ENCODE results near the gene POGK.
"Not testable (repeated sequence)": the region's sequence is repeated elsewhere in the genome, so short reads cannot be mapped to it uniquely, and the experiment has no call there.

The POGK gene

GRCh38 chr1:166857995-166858394 lies 18.7 kb downstream of the POGK start:
- no peak for DNase-seq (ENCODE audit: low read depth)

GRCh38 chr1:166858726-166859419 lies 19.6 kb downstream of the POGK start:
- DNase-seq (ENCODE audit: low read depth): no peak

- no peak for DNase-seq (ENCODE audit: low read depth)
These were observed 20.3 kb downstream of the POGK start for GRCh38 chr1:166859597-166859996.

- no peak for DNase-seq (ENCODE audit: low read depth)
These were observed 26.7 kb downstream of the POGK start for GRCh38 chr1:166865926-166866325.

GRCh38 chr1:166868639-166869038 lies 29.4 kb downstream of the POGK start:
- no peak for DNase-seq (ENCODE audit: low read depth)

GRCh38 chr1:166869318-166870099 lies 30.2 kb downstream of the POGK start:
- no peak for DNase-seq (ENCODE audit: low read depth)

- no peak for DNase-seq (ENCODE audit: low read depth)
These were observed 31.3 kb downstream of the POGK start for GRCh38 chr1:166870584-166870983.

- DNase-seq (ENCODE audit: low read depth): no peak
These were observed 35.2 kb downstream of the POGK start for GRCh38 chr1:166874464-166874863.

- DNase-seq (ENCODE audit: low read depth): no peak
These were observed 36.0 kb downstream of the POGK start for GRCh38 chr1:166875302-166875733.

GRCh38 chr1:166875734-166876539 lies 36.7 kb downstream of the POGK start, which contains the start of gene TADA1:
TSS of gene TADA1 (minus strand) at chr1:166876264. CDS start at chr1:166876233, 31 bp downstream.
- DNase-seq (ENCODE audit: low read depth): peak; percentile 84

GRCh38 chr1:166876540-166876838 lies 37.2 kb downstream of the POGK start:
- no peak for DNase-seq (ENCODE audit: low read depth)

- DNase-seq (ENCODE audit: low read depth): not testable (repeated sequence)
These were observed 39.1 kb downstream of the POGK start for GRCh38 chr1:166878173-166878917.

- no peak for DNase-seq (ENCODE audit: low read depth)
These were observed 43.6 kb downstream of the POGK start for GRCh38 chr1:166882893-166883292.

- no peak for DNase-seq (ENCODE audit: low read depth)
These were observed 44.9 kb downstream of the POGK start for GRCh38 chr1:166884040-166884642.

GRCh38 chr1:166884971-166885370 lies 45.7 kb downstream of the POGK start:
- no peak for DNase-seq (ENCODE audit: low read depth)

- DNase-seq (ENCODE audit: low read depth): no peak
These were observed 49.3 kb downstream of the POGK start for GRCh38 chr1:166888373-166889111.

GRCh38 chr1:166889776-166890175 lies 50.5 kb downstream of the POGK start:
- DNase-seq (ENCODE audit: low read depth): no peak

GRCh38 chr1:166895766-166896165 lies 56.5 kb downstream of the POGK start:
- no peak for DNase-seq (ENCODE audit: low read depth)

- no peak for DNase-seq (ENCODE audit: low read depth)
These were observed 60.5 kb downstream of the POGK start for GRCh38 chr1:166899769-166900168.

GRCh38 chr1:166900987-166901386 lies 61.7 kb downstream of the POGK start:
- no peak for DNase-seq (ENCODE audit: low read depth)

- DNase-seq (ENCODE audit: low read depth): no peak
These were observed 63.0 kb downstream of the POGK start for GRCh38 chr1:166902279-166902678.
